Testis (tissue), 2 donors: ENCODE measurements around the gene ZNF850.

Source experiments
- CTCF ChIP-seq, 3 experiments: fragments of 450-650 bp in 2 of 3; fragments of 200-600 bp in 1 of 3; sonication (generic) in 1 of 3; IDR thresholded peaks; one replicate each; pipeline ENCODE4 v1.5.1; 2016 to 2019; ENCODE audit warnings: antibody characterized with exemption in 3 of 3, mild to moderate bottlenecking in 2 of 3, moderate library complexity in 1 of 3
- POLR2A ChIP-seq: fragments of 450-650 bp; IDR thresholded peaks from one replicate; pipeline ENCODE4 v1.6.1; 2017; ENCODE audit warnings: antibody characterized with exemption, mild to moderate bottlenecking, moderate library complexity

- TF ChIP-seq CTCF (IDR thresholded peaks at IDR 0.05) (no peak), POLR2A (no peak)
Observed at GRCh38 chr19:36775768-36776167, 3.2 kb upstream of the ZNF850 start.
